GM12878 (cell line): ENCODE results near the gene P4HTM. TPM values are rescaled to one million over a fixed set of nuclear protein-coding genes. Genes with fewer than 3 reads are reported as not detected.

Experiments used
- ATAC-seq: fragments of 200-7000 bp; cut with Tn5 transposase; 3 replicates; pipeline ENCODE4 v1.9.1; 2020; ENCODE audit warnings: mild to moderate bottlenecking, moderate library complexity
- BruUV-seq: library from RNA; stranded (reverse); fragments of 400-500 nt; replicated peaks from 2 replicates; lab custom pipeline; 2021; lab: Mats Ljungman, UMichigan
- CTCF ChIA-PET: fragments of 300-600 bp; sonication (Branson Sonifier 250); formaldehyde crosslinking; extraction: SDS; loops from one replicate; lab custom pipeline; 2021; ENCODE audit warnings: inconsistent platforms; lab: Yijun Ruan, JAX
- POLR2A ChIA-PET: fragments of 350-600 bp; formaldehyde crosslinking; extraction: SDS; loops from one replicate; lab custom pipeline; 2021; ENCODE audit warnings: inconsistent platforms; lab: Charles Lee
- RAD21 ChIA-PET: fragments of 300-600 bp; sonication (Branson Sonifier 250); formaldehyde crosslinking; loops from one replicate; lab custom pipeline; 2023; ENCODE audit warnings: antibody characterized with exemption; ENCODE audit not compliant: unreplicated experiment; lab: Charles Lee
- SMC1A ChIA-PET: fragments of 300-600 bp; sonication (Branson Sonifier 250); formaldehyde crosslinking; loops from one replicate; lab custom pipeline; 2023; ENCODE audit not compliant: unreplicated experiment, uncharacterized antibody; lab: Charles Lee
- DNase-seq: peaks from one replicate; pipeline ENCODE4 v3.0.0-alpha.2; 2011; ENCODE audit warnings: low read depth, low spot score
- FAIRE-seq: peaks from 3 replicates; lab custom pipeline; 2011; peaks lifted over from hg19 to GRCh38; lab: Jason Lieb, UNC
- H2AFZ ChIP-seq: 2 replicates; pipeline ENCODE4 v1.6.0; 2011; ENCODE audit warnings: low read depth, low read length, control low read depth; ENCODE audit not compliant: control insufficient read depth
- H3K27ac ChIP-seq: 2 replicates; pipeline ENCODE4 v1.5.1; 2011; ENCODE audit warnings: control low read depth; ENCODE audit not compliant: control insufficient read depth, insufficient read depth
- H3K27me3 ChIP-seq, 2 experiments: replicated peaks in 1 of 2; 2 replicates each; pipeline versions ENCODE4 v1.6.0 to v1.6.1; 2011; ENCODE audit warnings: low read length in 1 of 2; ENCODE audit not compliant: control insufficient read depth in 2 of 2, insufficient read depth in 2 of 2
- H3K36me3 ChIP-seq, 2 experiments: 2 replicates each; pipeline ENCODE4 v1.5.1; 2011; ENCODE audit warnings: low read length in 1 of 2; ENCODE audit not compliant: control insufficient read depth in 2 of 2, insufficient read depth in 2 of 2
- H3K4me1 ChIP-seq: 2 replicates; pipeline ENCODE4 v1.6.1; 2011; ENCODE audit warnings: mild to moderate bottlenecking, low read length, moderate library complexity, mixed read lengths; ENCODE audit not compliant: control insufficient read depth, insufficient read depth
- H3K4me2 ChIP-seq: 2 replicates; pipeline ENCODE4 v1.6.0; 2011; ENCODE audit warnings: control low read depth; ENCODE audit not compliant: control insufficient read depth, insufficient read depth
- H3K4me3 ChIP-seq: fragments of 200-600 bp; sonication (generic); 2 replicates; pipeline ENCODE4 v1.5.1; 2016
- H3K79me2 ChIP-seq: 2 replicates; pipeline ENCODE4 v1.6.0; 2011; ENCODE audit warnings: low read length; ENCODE audit not compliant: control insufficient read depth, insufficient read depth
- H3K9ac ChIP-seq: 2 replicates; pipeline ENCODE4 v1.8.0; 2011; ENCODE audit warnings: low read length, control low read depth, mixed read lengths; ENCODE audit not compliant: control insufficient read depth, insufficient read depth
- H3K9me3 ChIP-seq: replicated peaks from 3 replicates; pipeline ENCODE4 v1.5.1; 2011; ENCODE audit warnings: mild to moderate bottlenecking, low read length; ENCODE audit not compliant: control insufficient read depth, insufficient read depth
- H4K20me1 ChIP-seq: 2 replicates; pipeline ENCODE4 v1.6.0; 2011; ENCODE audit not compliant: control insufficient read depth, insufficient read depth
- ATF7 ChIP-seq: fragments of 450-650 bp; IDR thresholded peaks from 2 replicates; pipeline ENCODE4 v1.6.1; 2016; ENCODE audit warnings: low read depth, mild to moderate bottlenecking
- FOXK2 ChIP-seq: fragments of 450-650 bp; IDR thresholded peaks from 2 replicates; pipeline ENCODE4 v1.6.1; 2017; ENCODE audit warnings: mild to moderate bottlenecking, moderate library complexity
- HDAC6 ChIP-seq: fragments of 200-600 bp; sonication (generic); IDR thresholded peaks from one replicate; pipeline ENCODE4 v1.8.0; 2017; ENCODE audit warnings: antibody characterized with exemption; ENCODE audit not compliant: unreplicated experiment
- JUNB ChIP-seq: IDR thresholded peaks from 2 replicates; pipeline ENCODE4 v1.6.1; 2016; ENCODE audit warnings: antibody characterized with exemption, mild to moderate bottlenecking
- KDM1A ChIP-seq: fragments of 200-600 bp; sonication (generic); IDR thresholded peaks from 2 replicates; pipeline ENCODE4 v1.6.1; 2016; ENCODE audit warnings: borderline replicate concordance
- MEF2A ChIP-seq: IDR thresholded peaks from 2 replicates; pipeline ENCODE4 v1.6.1; 2011; ENCODE audit warnings: low read depth, mild to moderate bottlenecking, low read length, moderate library complexity; ENCODE audit not compliant: insufficient read depth
- NFIC ChIP-seq: IDR thresholded peaks from 2 replicates; pipeline ENCODE4 v1.6.1; 2012; ENCODE audit warnings: low read depth, mild to moderate bottlenecking, inconsistent platforms, low read length, moderate library complexity
- NR2F1 ChIP-seq: fragments of 450-650 bp; conservative IDR thresholded peaks from 2 replicates; pipeline ENCODE4 v1.6.1; 2017; ENCODE audit warnings: mild to moderate bottlenecking
- POLR2AphosphoS2 ChIP-seq: IDR thresholded peaks from 2 replicates; pipeline ENCODE4 v1.6.1; 2011; ENCODE audit warnings: low read depth, mild to moderate bottlenecking, low read length, improper control_type of control experiment, moderate library complexity
- SREBF1 ChIP-seq: IDR thresholded peaks from 2 replicates; pipeline ENCODE4 v1.6.1; 2012; ENCODE audit warnings: mild to moderate bottlenecking, low read length
- SRF ChIP-seq, 2 experiments: IDR thresholded peaks; 2 replicates each; pipeline ENCODE4 v1.6.1; 2011; ENCODE audit warnings: low read depth in 2 of 2, low read length in 2 of 2, mild to moderate bottlenecking in 1 of 2, moderate library complexity in 1 of 2
- SUZ12 ChIP-seq: fragments of 200-600 bp; sonication (generic); IDR thresholded peaks from one replicate; pipeline ENCODE4 v1.6.1; 2018; ENCODE audit warnings: antibody characterized with exemption, mild to moderate bottlenecking; ENCODE audit not compliant: unreplicated experiment
- TARDBP ChIP-seq: IDR thresholded peaks from 2 replicates; pipeline ENCODE4 v1.6.1; 2016; ENCODE audit warnings: borderline replicate concordance
- ZNF384 ChIP-seq: IDR thresholded peaks from 2 replicates; pipeline ENCODE4 v1.6.1; 2012; ENCODE audit warnings: low read depth, mild to moderate bottlenecking, low read length, improper control_type of control experiment, borderline replicate concordance
- WGBS: methylation state at CpG from one replicate; pipeline ENCODE4 v1.1.6; 2016; ENCODE audit warnings: low lambda C conversion rate; ENCODE audit not compliant: insufficient replicate concordance, insufficient coverage; ENCODE audit errors: missing lambda C conversion rate; 5-methylcytosine and 5-hydroxymethylcytosine counted together
- in situ Hi-C: fragments of 300-500 bp; cut with MboI; formaldehyde crosslinking; loops from 9 replicates; pipeline ENCODE4 v1.14.3; 2018; ENCODE audit warnings: mixed read lengths
- intact Hi-C: fragments of 100-400 bp; cut with micrococcal nuclease; formaldehyde crosslinking; loops from one replicate; pipeline ENCODE4 v1.14.2; 2022; ENCODE audit not compliant: unreplicated experiment
- polyA plus RNA-seq, 11 experiments: library from polyadenylated mRNA; depleted of rRNA in 4 of 11; unstranded in 6 of 11; stranded (reverse) in 5 of 11; fragments of >200 nt; fragmentation: Nextera tagmentation in 4 of 11; fragmentation: Illumina TruSeq in 1 of 11; extraction: Ambion mirVana in 4 of 11; extraction: Trizol in 1 of 11; gene quantifications; 1 replicate in 1 of 11; 2 replicates in 10 of 11; pipeline versions ENCODE4 v1.2.1 to v1.2.3, GENCODE V29; 2011 to 2016; ENCODE audit warnings: inconsistent platforms in 2 of 11, missing spikeins in 2 of 11, low read depth in 1 of 11
- total RNA-seq, 4 experiments: library from RNA; depleted of rRNA in 3 of 4; stranded (reverse); fragments of >200 nt in 3 of 4; fragmentation: Illumina TruSeq in 1 of 4; extraction: Trizol in 1 of 4; gene quantifications; 2 replicates each; pipeline versions ENCODE4 v1.2.1 to v1.2.3, GENCODE V29; 2013 to 2021
- TF ChIP-seq, protein P1 (sequence below): IDR thresholded peaks from 2 replicates; pipeline ENCODE4 v1.6.1; 2012; ENCODE audit warnings: low read depth, low read length, improper control_type of control experiment
- TF ChIP-seq, protein P2 (sequence below): fragments of 450-650 bp; IDR thresholded peaks from 2 replicates; pipeline ENCODE4 v1.6.1; 2017; ENCODE audit warnings: borderline replicate concordance
- TF ChIP-seq, protein P3 (sequence below): fragments of 450-650 bp; formaldehyde crosslinking; IDR thresholded peaks from 2 replicates; pipeline ENCODE4 v1.4.0; 2020; ENCODE audit warnings: mild to moderate bottlenecking, moderate library complexity

The P4HTM gene
- total and polyA plus RNA-seq, 10 of the 15 experiments (the other 5 are each of a cell fraction or from before 2014, with no cell fraction given): 0.76 to 28.8 (median 22.9) TPM

DNA sequence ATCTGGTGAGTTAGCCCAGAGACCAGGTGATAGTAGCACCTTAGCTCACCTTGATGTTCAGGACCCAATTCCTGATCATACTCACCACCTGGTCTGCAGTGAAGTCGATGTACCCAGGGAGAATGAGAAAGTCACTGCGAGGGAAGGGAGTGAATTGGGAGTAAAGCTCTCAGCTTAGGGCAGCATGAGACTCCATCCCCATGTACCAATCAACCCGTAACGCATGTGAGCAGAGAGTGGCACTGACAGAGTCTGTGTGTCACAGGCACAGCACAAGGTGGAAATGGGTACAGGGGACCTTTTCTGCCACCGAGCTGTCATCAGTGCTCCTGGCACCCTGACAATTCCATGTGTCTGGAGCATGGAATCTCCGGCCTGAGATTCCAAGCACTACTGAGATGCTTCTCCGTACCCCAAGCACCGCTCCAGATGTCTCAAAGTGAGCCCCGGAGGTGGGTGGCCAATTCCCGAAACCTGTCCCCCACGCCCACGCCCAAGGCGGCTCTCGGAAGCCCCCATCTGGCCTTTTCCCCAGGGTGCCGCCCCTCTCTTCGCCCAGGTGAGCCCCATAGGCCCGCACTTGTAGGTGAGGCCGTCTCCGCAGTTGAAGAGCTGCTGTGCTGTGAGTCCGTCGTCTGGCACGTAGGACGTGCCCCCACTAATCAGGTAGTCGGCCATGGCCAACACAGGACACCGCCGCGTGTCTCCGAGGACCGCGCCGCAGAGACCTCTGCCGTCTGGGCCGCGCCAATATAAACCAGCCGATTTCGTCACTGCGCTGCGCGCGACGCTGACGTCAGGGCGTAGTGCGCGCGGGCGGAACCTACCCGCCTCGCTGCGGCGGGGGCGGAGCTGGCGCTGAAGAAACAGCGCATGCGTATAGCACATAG lies 38.9 kb downstream of the P4HTM start, which contains the start of gene IMPDH2:
IMPDH2 (minus strand) TSS at position 726 of the 890 bp plus-strand sequence; CDS start at position 678, 48 bp downstream.
- Histone ChIP-seq H3K27me3 (no peaks in the 10 kb centered on the region), H4K20me1 (no peaks in the 10 kb centered on the region), H3K36me3 (peaks cover 38 to 46% of the 10 kb centered on the region in 2 experiments), H3K4me3 (peak within 1 kb of the TSS; percentile 79), H3K27ac (peak within 1 kb of the TSS; percentile 76), H3K9ac (peak within 1 kb of the TSS; percentile 90), H3K79me2 (peaks cover 33% of the 10 kb centered on the region), H3K4me2 (peak within 1 kb of the TSS; percentile 65), H3K4me1 (peaks cover 13% of the 10 kb centered on the region), H2AFZ (peak within 1 kb of the TSS; percentile 44), H3K9me3 (no peaks in the 10 kb centered on the region)
- ATAC-seq (peak; percentile 92), DNase-seq (peak; percentile 79), FAIRE-seq (peak; percentile 81)
- intact Hi-C loops (loop anchor here (2.0 to 10.0 kb wide), 3 partner anchors 66 to 646 kb away; partner anchors contain the start of genes APEH, QRICH1 and USP4), in situ Hi-C loops (no loop called here)
- POLR2A ChIA-PET: interaction anchor here (0.6 to 2.3 kb wide), 8 partner anchors 9 to 777 kb away, joined by 3 to 27 read pairs (median 8); partner anchors contain the start of genes DALRD3, P4HTM, QRICH1 and WDR6
- RAD21 ChIA-PET: interaction anchor here (0.7 to 2.3 kb wide), 8 partner anchors 9 to 313 kb away, joined by 3 to 32 read pairs (median 4); partner anchors contain the start of genes DALRD3, P4HTM, QRICH1 and WDR6
- SMC1A ChIA-PET: interaction anchor here (0.7 to 1.5 kb wide), 10 partner anchors 9 to 420 kb away, joined by 3 to 6 read pairs (median 4); partner anchors contain the start of gene WDR6
- CTCF ChIA-PET: interaction anchor here (0.6 to 2.3 kb wide), 14 partner anchors 8 to 457 kb away, joined by 3 to 45 read pairs (median 4); partner anchors contain the start of genes P4HTM, QRICH1 and WDR6
- WGBS: under 1% methylated on average over 55 of the region's 55 CpGs
- TSS peak; percentile 72 for BruUV-seq
- TF ChIP-seq ATF7 (peak; percentile 89), ZNF384 (no peak), TARDBP (no peak), FOXK2 (no peak), NR2F1 (peak; percentile 43), MEF2A (no peak), SRF (IDR thresholded peaks at IDR 0.05; ENCODE audit: low read depth in 2 of 2, low read length in 2 of 2) (no peak), POLR2AphosphoS2 (peak; percentile 99), JUNB (no peak), SUZ12 (no peak), NFIC (no peak), SREBF1 (no peak), KDM1A (no peak), HDAC6 (peak; percentile 90)
- TF ChIP-seq, protein P1, sequence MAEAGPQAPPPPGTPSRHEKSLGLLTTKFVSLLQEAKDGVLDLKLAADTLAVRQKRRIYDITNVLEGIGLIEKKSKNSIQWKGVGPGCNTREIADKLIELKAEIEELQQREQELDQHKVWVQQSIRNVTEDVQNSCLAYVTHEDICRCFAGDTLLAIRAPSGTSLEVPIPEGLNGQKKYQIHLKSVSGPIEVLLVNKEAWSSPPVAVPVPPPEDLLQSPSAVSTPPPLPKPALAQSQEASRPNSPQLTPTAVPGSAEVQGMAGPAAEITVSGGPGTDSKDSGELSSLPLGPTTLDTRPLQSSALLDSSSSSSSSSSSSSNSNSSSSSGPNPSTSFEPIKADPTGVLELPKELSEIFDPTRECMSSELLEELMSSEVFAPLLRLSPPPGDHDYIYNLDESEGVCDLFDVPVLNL: peak; percentile 47; the same call in 1 of the 2 replicates
- TF ChIP-seq, protein P2, sequence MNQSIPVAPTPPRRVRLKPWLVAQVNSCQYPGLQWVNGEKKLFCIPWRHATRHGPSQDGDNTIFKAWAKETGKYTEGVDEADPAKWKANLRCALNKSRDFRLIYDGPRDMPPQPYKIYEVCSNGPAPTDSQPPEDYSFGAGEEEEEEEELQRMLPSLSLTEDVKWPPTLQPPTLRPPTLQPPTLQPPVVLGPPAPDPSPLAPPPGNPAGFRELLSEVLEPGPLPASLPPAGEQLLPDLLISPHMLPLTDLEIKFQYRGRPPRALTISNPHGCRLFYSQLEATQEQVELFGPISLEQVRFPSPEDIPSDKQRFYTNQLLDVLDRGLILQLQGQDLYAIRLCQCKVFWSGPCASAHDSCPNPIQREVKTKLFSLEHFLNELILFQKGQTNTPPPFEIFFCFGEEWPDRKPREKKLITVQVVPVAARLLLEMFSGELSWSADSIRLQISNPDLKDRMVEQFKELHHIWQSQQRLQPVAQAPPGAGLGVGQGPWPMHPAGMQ: no peak
- TF ChIP-seq, protein P3, sequence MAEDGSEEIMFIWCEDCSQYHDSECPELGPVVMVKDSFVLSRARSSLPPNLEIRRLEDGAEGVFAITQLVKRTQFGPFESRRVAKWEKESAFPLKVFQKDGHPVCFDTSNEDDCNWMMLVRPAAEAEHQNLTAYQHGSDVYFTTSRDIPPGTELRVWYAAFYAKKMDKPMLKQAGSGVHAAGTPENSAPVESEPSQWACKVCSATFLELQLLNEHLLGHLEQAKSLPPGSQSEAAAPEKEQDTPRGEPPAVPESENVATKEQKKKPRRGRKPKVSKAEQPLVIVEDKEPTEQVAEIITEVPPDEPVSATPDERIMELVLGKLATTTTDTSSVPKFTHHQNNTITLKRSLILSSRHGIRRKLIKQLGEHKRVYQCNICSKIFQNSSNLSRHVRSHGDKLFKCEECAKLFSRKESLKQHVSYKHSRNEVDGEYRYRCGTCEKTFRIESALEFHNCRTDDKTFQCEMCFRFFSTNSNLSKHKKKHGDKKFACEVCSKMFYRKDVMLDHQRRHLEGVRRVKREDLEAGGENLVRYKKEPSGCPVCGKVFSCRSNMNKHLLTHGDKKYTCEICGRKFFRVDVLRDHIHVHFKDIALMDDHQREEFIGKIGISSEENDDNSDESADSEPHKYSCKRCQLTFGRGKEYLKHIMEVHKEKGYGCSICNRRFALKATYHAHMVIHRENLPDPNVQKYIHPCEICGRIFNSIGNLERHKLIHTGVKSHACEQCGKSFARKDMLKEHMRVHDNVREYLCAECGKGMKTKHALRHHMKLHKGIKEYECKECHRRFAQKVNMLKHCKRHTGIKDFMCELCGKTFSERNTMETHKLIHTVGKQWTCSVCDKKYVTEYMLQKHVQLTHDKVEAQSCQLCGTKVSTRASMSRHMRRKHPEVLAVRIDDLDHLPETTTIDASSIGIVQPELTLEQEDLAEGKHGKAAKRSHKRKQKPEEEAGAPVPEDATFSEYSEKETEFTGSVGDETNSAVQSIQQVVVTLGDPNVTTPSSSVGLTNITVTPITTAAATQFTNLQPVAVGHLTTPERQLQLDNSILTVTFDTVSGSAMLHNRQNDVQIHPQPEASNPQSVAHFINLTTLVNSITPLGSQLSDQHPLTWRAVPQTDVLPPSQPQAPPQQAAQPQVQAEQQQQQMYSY (CRISPR knock-in tag): no peak
